ENCODE measurements around the gene KCNJ10. TPM values are rescaled to one million over a fixed set of nuclear protein-coding genes. Genes with fewer than 3 reads are reported as not detected.

The KCNJ10 gene
- total RNA-seq, 4 donors from 2014 or later = 6.5 to 13.5 (median 8.8) TPM

DNA sequence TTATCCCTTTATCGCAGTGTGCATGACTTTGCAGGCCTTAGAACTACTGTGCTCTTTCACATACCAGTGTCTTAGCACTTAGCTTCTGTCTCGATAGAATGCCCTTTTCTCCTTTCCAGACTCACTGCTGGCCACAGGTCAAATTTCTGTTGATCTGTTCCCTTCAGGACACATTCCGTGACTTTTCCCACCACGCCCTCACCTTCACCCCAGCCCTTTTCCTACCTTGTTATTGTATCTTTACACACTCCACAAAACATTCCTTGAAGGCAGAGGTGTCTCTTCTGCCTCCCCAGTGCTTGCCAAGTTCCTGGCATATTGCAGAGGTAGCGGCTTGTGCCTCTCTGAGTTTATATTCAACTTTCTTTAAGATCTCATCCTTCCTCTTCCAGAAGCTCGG lies 120.8 kb downstream of the KCNJ10 start:
- DNase-seq (ENCODE audit: low spot score in 2 of 2) = no peak
- Histone ChIP-seq H3K27ac (no peak overlapping the region), H3K36me3 (no peaks in the 10 kb centered on the region), H3K9me3 (no peaks in the 10 kb centered on the region), H3K4me1 (peaks cover 0 to 15% (median 5%) of the 10 kb centered on the region in 4 donors), H3K4me3 (no peak overlapping the region), H3K27me3 (peaks cover 0 to 24% of the 10 kb centered on the region in 2 donors)
- WGBS, 2 donors = 64 to 66% methylated on average over 6 of the region's 6 CpGs
- no peak for TF ChIP-seq POLR2A (IDR thresholded peaks at IDR 0.05)

Other genes with a start within 250 kb of the KCNJ10 start
- 1 to 10 TPM; 2.2 to 6.9 (median 3.7) TPM for gene SLAMF8, start 243.3 kb downstream of the KCNJ10 start, total RNA-seq
- gene VSIG8, start 207.5 kb downstream of the KCNJ10 start, total RNA-seq = under 1 TPM in 1 of 4 donors, not detected in 3; 0.20 TPM
- under 1 TPM in 3 of 4 donors, not detected in 1; 0.39 to 0.66 (median 0.63) TPM for gene CFAP45, start 170.0 kb downstream of the KCNJ10 start, total RNA-seq
- 100 to 1,000 TPM; 149 to 205 (median 168) TPM for gene TAGLN2, start 144.7 kb downstream of the KCNJ10 start, total RNA-seq
- under 1 TPM in 2 of 4 donors, not detected in 2; 0.20 to 0.63 TPM for gene IGSF9, start 124.5 kb downstream of the KCNJ10 start, total RNA-seq
- not detected for gene SLAMF9, start 115.9 kb downstream of the KCNJ10 start, total RNA-seq
- 1 to 10 TPM; 3.0 to 7.0 (median 4.3) TPM for gene PIGM, start 38.2 kb downstream of the KCNJ10 start, total RNA-seq
- gene KCNJ9, start 11.4 kb upstream of the KCNJ10 start, total RNA-seq = under 1 TPM in 1 of 4 donors, not detected in 3; 0.60 TPM
- gene IGSF8, start 28.5 kb upstream of the KCNJ10 start, total RNA-seq = 10 to 100 TPM; 42.6 to 73.9 (median 50.7) TPM
- 100 to 1,000 TPM; 173 to 211 (median 201) TPM for gene ATP1A2, start 45.6 kb upstream of the KCNJ10 start, total RNA-seq
- gene ATP1A4, start 81.4 kb upstream of the KCNJ10 start, total RNA-seq = 1 to 10 TPM in 3 of 4 donors, under 1 TPM in 1; 0.90 to 5.0 (median 2.1) TPM
- 1 to 10 TPM in 1 of 4 donors, under 1 TPM in 1, not detected in 2; 0.98 to 1.7 TPM for gene CASQ1, start 120.4 kb upstream of the KCNJ10 start, total RNA-seq
- 100 to 1,000 TPM; 144 to 154 (median 147) TPM for gene PEA15, start 135.2 kb upstream of the KCNJ10 start, total RNA-seq
- 100 to 1,000 TPM; 126 to 186 (median 172) TPM for gene DCAF8, start 192.4 kb upstream of the KCNJ10 start, total RNA-seq
- gene PEX19, start 215.0 kb upstream of the KCNJ10 start, total RNA-seq = 10 to 100 TPM; 66.6 to 85.9 (median 71.6) TPM